ENCODE results near the gene DENND2A.
"Not testable (repeated sequence)": the region's sequence is repeated elsewhere in the genome, so short reads cannot be mapped to it uniquely, and the experiment has no call there.

- not testable (repeated sequence) for TF ChIP-seq CTCF, POLR2A (IDR thresholded peaks at IDR 0.05)
Measured at GRCh38 chr7:140676956-140677355, 36.3 kb upstream of the DENND2A start.
